RPMI7951 (cell line): ENCODE data around the gene OR1L6. TPM values are rescaled to one million over a fixed set of nuclear protein-coding genes. Genes with fewer than 3 reads are reported as not detected.

ENCODE experiments used
- total RNA-seq: library from RNA; depleted of rRNA; stranded (reverse); fragments of >200 nt; shearing (Covaris generic); gene quantifications from 2 replicates; pipeline ENCODE4 v1.2.3, GENCODE V29; 2014; rRNA removed

The OR1L6 gene
- total RNA-seq, 1 experiment from 2014 or later: not detected

Other genes with a start within 250 kb of the OR1L6 start
- gene OR1J2, start 231.5 kb upstream of the OR1L6 start, total RNA-seq: not detected in 2 replicates
- gene OR1J4, start 223.2 kb upstream of the OR1L6 start, total RNA-seq: not detected in 2 replicates
- gene OR1N1, start 215.0 kb upstream of the OR1L6 start, total RNA-seq: not detected in 2 replicates
- gene OR1N2, start 189.2 kb upstream of the OR1L6 start, total RNA-seq: not detected in 2 replicates
- not detected in 2 replicates for gene OR1L8, start 158.9 kb upstream of the OR1L6 start, total RNA-seq
- gene OR1Q1, start 127.6 kb upstream of the OR1L6 start, total RNA-seq: not detected in 2 replicates
- not detected in 2 replicates for gene OR1B1, start 84.7 kb upstream of the OR1L6 start, total RNA-seq
- gene OR1L1, start 80.6 kb upstream of the OR1L6 start, total RNA-seq: not detected in 2 replicates
- gene OR1L3, start 67.2 kb upstream of the OR1L6 start, total RNA-seq: not detected in 2 replicates
- not detected in 2 replicates for gene OR1L4, start 18.3 kb upstream of the OR1L6 start, total RNA-seq
- gene OR5C1, start 46.6 kb downstream of the OR1L6 start, total RNA-seq: not detected in 2 replicates
- not detected in 2 replicates for gene OR1K1, start 57.8 kb downstream of the OR1L6 start, total RNA-seq
- gene PDCL, start 86.3 kb downstream of the OR1L6 start, total RNA-seq: 21.5 and 23.7 TPM in 2 replicates
- 26.1 and 26.4 TPM in 2 replicates for gene RC3H2, start 163.1 kb downstream of the OR1L6 start, total RNA-seq
- 8.3 and 11.7 TPM in 2 replicates for gene ZBTB6, start 171.0 kb downstream of the OR1L6 start, total RNA-seq
- 1.9 and 2.9 TPM in 2 replicates for gene ZBTB26, start 189.2 kb downstream of the OR1L6 start, total RNA-seq
- 12.4 and 15.7 TPM in 2 replicates for gene RABGAP1, start 198.7 kb downstream of the OR1L6 start, total RNA-seq